ENCODE results near the gene YIPF4.
"Not testable (repeated sequence)": the region's sequence is repeated elsewhere in the genome, so short reads cannot be mapped to it uniquely, and the experiment has no call there.

YIPF4 gene

GRCh38 chr2:32289165-32289999, 11.7 kb downstream of the YIPF4 start:
- DNase-seq (ENCODE audit: low read depth, low spot score), result no peak

- DNase-seq (ENCODE audit: low read depth, low spot score), result no peak
Measured at GRCh38 chr2:32290000-32290339, 12.3 kb downstream of the YIPF4 start.

GRCh38 chr2:32291746-32292145, 14.0 kb downstream of the YIPF4 start:
- no peak for DNase-seq (ENCODE audit: low read depth, low spot score)

- DNase-seq (ENCODE audit: low read depth, low spot score), result not testable (repeated sequence)
Measured at GRCh38 chr2:32293493-32293892, 15.8 kb downstream of the YIPF4 start.

- DNase-seq (ENCODE audit: low read depth, low spot score), result not testable (repeated sequence)
Measured at GRCh38 chr2:32293966-32294562, 16.4 kb downstream of the YIPF4 start.

GRCh38 chr2:32310577-32310976, 32.9 kb downstream of the YIPF4 start:
- no peak for DNase-seq (ENCODE audit: low read depth, low spot score)

GRCh38 chr2:32314886-32315285, 37.2 kb downstream of the YIPF4 start:
- DNase-seq (ENCODE audit: low read depth, low spot score), result no peak

- DNase-seq (ENCODE audit: low read depth, low spot score), result not testable (repeated sequence)
Measured at GRCh38 chr2:32328679-32329078, 51.0 kb downstream of the YIPF4 start.

- DNase-seq (ENCODE audit: low read depth, low spot score), result not testable (repeated sequence)
Measured at GRCh38 chr2:32329180-32329980, 51.7 kb downstream of the YIPF4 start.

- DNase-seq (ENCODE audit: low read depth, low spot score), result no peak
Measured at GRCh38 chr2:32330136-32330535, 52.4 kb downstream of the YIPF4 start.

GRCh38 chr2:32342801-32343200, 65.1 kb downstream of the YIPF4 start:
- no peak for DNase-seq (ENCODE audit: low read depth, low spot score)

GRCh38 chr2:32350797-32351196, 73.1 kb downstream of the YIPF4 start:
- DNase-seq (ENCODE audit: low read depth, low spot score), result not testable (repeated sequence)

- no peak for DNase-seq (ENCODE audit: low read depth, low spot score)
Measured at GRCh38 chr2:32355976-32356680, 78.4 kb downstream of the YIPF4 start.

- peak; percentile 98 for DNase-seq (ENCODE audit: low read depth, low spot score)
Measured at GRCh38 chr2:32356681-32357317, 79.1 kb downstream of the YIPF4 start, which contains the start of gene BIRC6. BIRC6 (plus strand) TSS chr2:32357023; CDS start chr2:32357162, 139 bp downstream.

GRCh38 chr2:32357318-32358110, 79.8 kb downstream of the YIPF4 start:
- DNase-seq (ENCODE audit: low read depth, low spot score), result peak; percentile 80

GRCh38 chr2:32358111-32358482, 80.4 kb downstream of the YIPF4 start:
- peak; percentile 42 for DNase-seq (ENCODE audit: low read depth, low spot score)

- DNase-seq (ENCODE audit: low read depth, low spot score), result no peak
Measured at GRCh38 chr2:32360416-32360815, 82.7 kb downstream of the YIPF4 start.

- DNase-seq (ENCODE audit: low read depth, low spot score), result not testable (repeated sequence)
Measured at GRCh38 chr2:32362997-32363396, 85.3 kb downstream of the YIPF4 start.

GRCh38 chr2:32363597-32363996, 85.9 kb downstream of the YIPF4 start:
- no peak for DNase-seq (ENCODE audit: low read depth, low spot score)

- not testable (repeated sequence) for DNase-seq (ENCODE audit: low read depth, low spot score)
Measured at GRCh38 chr2:32364290-32364689, 86.6 kb downstream of the YIPF4 start.

Measured in ELF-1 (cell line).